ENCODE results near the gene NTN3.

The NTN3 gene

GRCh38 chr16:2480948-2481347, 9.9 kb downstream of the NTN3 start:
- DNase-seq, result no peak

- DNase-seq, result no peak
Measured at GRCh38 chr16:2481676-2482075, 10.6 kb downstream of the NTN3 start.

- no peak for DNase-seq
Measured at GRCh38 chr16:2482249-2482648, 11.2 kb downstream of the NTN3 start.

GRCh38 chr16:2482708-2483534, 11.8 kb downstream of the NTN3 start:
- no peak for DNase-seq

GRCh38 chr16:2483939-2484897, 13.1 kb downstream of the NTN3 start:
- DNase-seq, result no peak

GRCh38 chr16:2484898-2485508, 13.9 kb downstream of the NTN3 start:
- DNase-seq, result no peak

- DNase-seq, result no peak
Measured at GRCh38 chr16:2485811-2486507, 14.9 kb downstream of the NTN3 start.

GRCh38 chr16:2486645-2487516, 15.8 kb downstream of the NTN3 start:
- peak; percentile 88 for DNase-seq

GRCh38 chr16:2487517-2487842, 16.4 kb downstream of the NTN3 start:
- DNase-seq, result no peak

- DNase-seq, result no peak
Measured at GRCh38 chr16:2487903-2488531, 16.9 kb downstream of the NTN3 start.

GRCh38 chr16:2489581-2489980, 18.5 kb downstream of the NTN3 start:
- no peak for DNase-seq

GRCh38 chr16:2490190-2491105, 19.4 kb downstream of the NTN3 start:
- no peak for DNase-seq

GRCh38 chr16:2492292-2492691, 21.2 kb downstream of the NTN3 start:
- no peak for DNase-seq

GRCh38 chr16:2493605-2494004, 22.5 kb downstream of the NTN3 start:
- no peak for DNase-seq

GRCh38 chr16:2494616-2495015, 23.5 kb downstream of the NTN3 start:
- DNase-seq, result no peak

- no peak for DNase-seq
Measured at GRCh38 chr16:2495041-2495440, 23.9 kb downstream of the NTN3 start.

GRCh38 chr16:2496223-2497115, 25.4 kb downstream of the NTN3 start:
- no peak for DNase-seq

- DNase-seq, result no peak
Measured at GRCh38 chr16:2497116-2497630, 26.1 kb downstream of the NTN3 start.

Measured in CD4-positive, alpha-beta T cell treated with Interleukin-12 subunit alpha and Interleukin-12 subunit beta, for 1 hour (primary cell).